Nephron progenitor cell (in vitro differentiated cells): ENCODE measurements around the gene PITHD1.

Experiments
- DNase-seq: peaks from one replicate; pipeline ENCODE4 v3.0.0; 2021
- H3K27ac Mint-ChIP-seq: 2 replicates; pipeline ENCODE4 v1.8.0; 2021; ENCODE audit warnings: mild to moderate bottlenecking, moderate library complexity, mixed read lengths
- H3K27me3 Mint-ChIP-seq: 2 replicates; pipeline ENCODE4 v1.8.0; 2021; ENCODE audit warnings: mild to moderate bottlenecking, low read depth, mixed read lengths; ENCODE audit not compliant: poor library complexity
- H3K36me3 Mint-ChIP-seq: 2 replicates; pipeline ENCODE4 v1.8.0; 2021; ENCODE audit warnings: low read depth, mixed read lengths
- H3K4me1 Mint-ChIP-seq: 2 replicates; pipeline ENCODE4 v1.8.0; 2021; ENCODE audit warnings: mixed read lengths
- H3K4me3 Mint-ChIP-seq: 2 replicates; pipeline ENCODE4 v1.8.0; 2021; ENCODE audit warnings: mild to moderate bottlenecking, moderate library complexity, mixed read lengths
- H3K9me3 Mint-ChIP-seq: 2 replicates; pipeline ENCODE4 v1.8.0; 2021; ENCODE audit warnings: mild to moderate bottlenecking, moderate library complexity, mixed read lengths
- TF ChIP-seq, protein P1 (sequence below): fragments of 200-600 bp; sonication (generic); IDR thresholded peaks from 2 replicates; pipeline ENCODE4 v1.5.0; 2021; ENCODE audit warnings: antibody characterized with exemption

The PITHD1 gene

DNA sequence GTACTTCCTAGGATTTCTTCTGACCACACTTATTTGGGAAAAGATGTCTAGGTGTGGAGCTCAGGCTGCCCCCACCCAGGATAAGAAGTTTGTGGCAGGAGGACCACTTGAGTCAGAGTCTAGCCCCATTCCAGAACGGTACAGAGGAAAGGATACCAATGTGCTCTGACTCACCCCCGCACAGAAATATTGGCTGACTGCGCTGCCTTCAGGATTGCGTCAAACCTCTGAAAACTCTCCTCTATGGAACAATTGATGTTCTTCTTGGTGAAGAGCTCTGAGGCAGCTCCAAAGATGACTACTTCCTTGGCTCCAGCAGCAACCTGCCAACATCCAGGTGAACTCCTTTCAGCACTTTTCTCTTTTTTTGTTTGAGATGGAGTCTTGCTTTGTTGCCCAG, 35.8 kb downstream of the PITHD1 start:
- no peak overlapping the region for H3K27ac Mint-ChIP-seq
- no peak overlapping the region for H3K4me3 Mint-ChIP-seq
- H3K9me3 Mint-ChIP-seq = no peaks in the 10 kb centered on the region
- TF ChIP-seq, protein P1, sequence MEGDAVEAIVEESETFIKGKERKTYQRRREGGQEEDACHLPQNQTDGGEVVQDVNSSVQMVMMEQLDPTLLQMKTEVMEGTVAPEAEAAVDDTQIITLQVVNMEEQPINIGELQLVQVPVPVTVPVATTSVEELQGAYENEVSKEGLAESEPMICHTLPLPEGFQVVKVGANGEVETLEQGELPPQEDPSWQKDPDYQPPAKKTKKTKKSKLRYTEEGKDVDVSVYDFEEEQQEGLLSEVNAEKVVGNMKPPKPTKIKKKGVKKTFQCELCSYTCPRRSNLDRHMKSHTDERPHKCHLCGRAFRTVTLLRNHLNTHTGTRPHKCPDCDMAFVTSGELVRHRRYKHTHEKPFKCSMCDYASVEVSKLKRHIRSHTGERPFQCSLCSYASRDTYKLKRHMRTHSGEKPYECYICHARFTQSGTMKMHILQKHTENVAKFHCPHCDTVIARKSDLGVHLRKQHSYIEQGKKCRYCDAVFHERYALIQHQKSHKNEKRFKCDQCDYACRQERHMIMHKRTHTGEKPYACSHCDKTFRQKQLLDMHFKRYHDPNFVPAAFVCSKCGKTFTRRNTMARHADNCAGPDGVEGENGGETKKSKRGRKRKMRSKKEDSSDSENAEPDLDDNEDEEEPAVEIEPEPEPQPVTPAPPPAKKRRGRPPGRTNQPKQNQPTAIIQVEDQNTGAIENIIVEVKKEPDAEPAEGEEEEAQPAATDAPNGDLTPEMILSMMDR = no peak
- no peak for DNase-seq
- H3K27me3 Mint-ChIP-seq = no peaks in the 10 kb centered on the region
- H3K36me3 Mint-ChIP-seq = peaks cover 23% of the 10 kb centered on the region
- H3K4me1 Mint-ChIP-seq = peaks cover 7% of the 10 kb centered on the region

- Mint-ChIP-seq H3K27ac (no peak overlapping the region), H3K27me3 (no peaks in the 10 kb centered on the region), H3K4me1 (no peaks in the 10 kb centered on the region), H3K4me3 (no peak overlapping the region), H3K36me3 (peaks cover 24% of the 10 kb centered on the region), H3K9me3 (no peaks in the 10 kb centered on the region)
- TF ChIP-seq, protein P1 = no peak
- no peak for DNase-seq
Measured at GRCh38 chr1:23816361-23816760, 38.1 kb downstream of the PITHD1 start.

- DNase-seq = no peak
- peaks cover 22% of the 10 kb centered on the region for H3K36me3 Mint-ChIP-seq
- no peaks in the 10 kb centered on the region for H3K4me1 Mint-ChIP-seq
- H3K4me3 Mint-ChIP-seq = no peak overlapping the region
- TF ChIP-seq, protein P1 = no peak
- H3K27ac Mint-ChIP-seq = no peak overlapping the region
- no peaks in the 10 kb centered on the region for H3K9me3 Mint-ChIP-seq
- H3K27me3 Mint-ChIP-seq = no peaks in the 10 kb centered on the region
Measured at GRCh38 chr1:23816906-23817305, 38.7 kb downstream of the PITHD1 start.

DNA sequence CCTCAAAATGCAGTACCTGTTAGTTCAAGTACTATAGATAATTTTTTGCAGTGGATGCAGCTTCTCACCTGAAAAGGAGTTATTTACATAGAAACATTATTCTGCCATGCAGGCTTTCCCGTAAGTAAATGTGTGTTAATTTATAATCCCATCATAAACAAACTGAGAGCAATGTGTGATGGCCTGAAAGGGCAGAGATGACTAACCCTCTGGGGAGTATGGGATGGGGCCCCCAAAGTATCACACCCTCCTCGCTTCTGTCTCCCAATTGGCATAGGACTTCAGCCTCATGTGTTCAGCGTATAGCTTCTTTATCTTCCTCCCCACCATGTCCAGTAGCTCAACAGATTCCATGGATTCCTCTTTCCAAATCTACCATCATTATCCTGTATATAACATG, 39.4 kb downstream of the PITHD1 start:
- Mint-ChIP-seq H3K27me3 (no peaks in the 10 kb centered on the region), H3K4me1 (no peaks in the 10 kb centered on the region), H3K4me3 (no peak overlapping the region), H3K9me3 (no peaks in the 10 kb centered on the region), H3K27ac (no peak overlapping the region), H3K36me3 (peaks cover 18% of the 10 kb centered on the region)
- no peak for DNase-seq
- TF ChIP-seq, protein P1 = no peak

- DNase-seq = no peak
- peaks cover 16% of the 10 kb centered on the region for H3K4me1 Mint-ChIP-seq
- no peaks in the 10 kb centered on the region for H3K27me3 Mint-ChIP-seq
- H3K27ac Mint-ChIP-seq = no peak overlapping the region
- TF ChIP-seq, protein P1 = no peak
- peaks cover 5% of the 10 kb centered on the region for H3K36me3 Mint-ChIP-seq
- H3K9me3 Mint-ChIP-seq = no peaks in the 10 kb centered on the region
- H3K4me3 Mint-ChIP-seq = peak overlapping the region; percentile 99
Measured at GRCh38 chr1:23823767-23824166, 45.5 kb downstream of the PITHD1 start.

GRCh38 chr1:23824711-23825075, 46.5 kb downstream of the PITHD1 start:
- Mint-ChIP-seq H3K4me3 (peak overlapping the region; percentile 99), H3K4me1 (peaks cover 16% of the 10 kb centered on the region), H3K9me3 (no peaks in the 10 kb centered on the region), H3K27me3 (no peaks in the 10 kb centered on the region), H3K27ac (peak overlapping the region; percentile 91), H3K36me3 (peaks cover 5% of the 10 kb centered on the region)
- DNase-seq = no peak
- TF ChIP-seq, protein P1 = no peak
